NB4 (cell line): Measurements from ENCODE around the gene NRG3.

ENCODE experiments used
- DNase-seq: peaks from one replicate; pipeline ENCODE4 v3.0.0; 2010; ENCODE audit warnings: low read depth
- H3K4me3 ChIP-seq: one replicate; pipeline ENCODE4 v1.5.1; 2011; ENCODE audit warnings: mild to moderate bottlenecking, low read depth, low read length, moderate library complexity
- MYC ChIP-seq: IDR thresholded peaks from 2 replicates; pipeline ENCODE4 v1.6.1; 2011; ENCODE audit warnings: low read depth, low read length
- POLR2A ChIP-seq: IDR thresholded peaks from 2 replicates; pipeline ENCODE4 v1.6.1; 2011; ENCODE audit warnings: mild to moderate bottlenecking; ENCODE audit not compliant: insufficient read length; ENCODE audit errors: extremely low read depth
- TF ChIP-seq, protein P1 (sequence below): IDR thresholded peaks from 2 replicates; pipeline ENCODE4 v1.6.1; 2011; ENCODE audit warnings: low read depth, low read length
- TF ChIP-seq, protein P2 (sequence below): IDR thresholded peaks from one replicate; pipeline ENCODE4 v1.5.1; 2012; ENCODE audit warnings: low read depth, low read length

NRG3 gene

DNA sequence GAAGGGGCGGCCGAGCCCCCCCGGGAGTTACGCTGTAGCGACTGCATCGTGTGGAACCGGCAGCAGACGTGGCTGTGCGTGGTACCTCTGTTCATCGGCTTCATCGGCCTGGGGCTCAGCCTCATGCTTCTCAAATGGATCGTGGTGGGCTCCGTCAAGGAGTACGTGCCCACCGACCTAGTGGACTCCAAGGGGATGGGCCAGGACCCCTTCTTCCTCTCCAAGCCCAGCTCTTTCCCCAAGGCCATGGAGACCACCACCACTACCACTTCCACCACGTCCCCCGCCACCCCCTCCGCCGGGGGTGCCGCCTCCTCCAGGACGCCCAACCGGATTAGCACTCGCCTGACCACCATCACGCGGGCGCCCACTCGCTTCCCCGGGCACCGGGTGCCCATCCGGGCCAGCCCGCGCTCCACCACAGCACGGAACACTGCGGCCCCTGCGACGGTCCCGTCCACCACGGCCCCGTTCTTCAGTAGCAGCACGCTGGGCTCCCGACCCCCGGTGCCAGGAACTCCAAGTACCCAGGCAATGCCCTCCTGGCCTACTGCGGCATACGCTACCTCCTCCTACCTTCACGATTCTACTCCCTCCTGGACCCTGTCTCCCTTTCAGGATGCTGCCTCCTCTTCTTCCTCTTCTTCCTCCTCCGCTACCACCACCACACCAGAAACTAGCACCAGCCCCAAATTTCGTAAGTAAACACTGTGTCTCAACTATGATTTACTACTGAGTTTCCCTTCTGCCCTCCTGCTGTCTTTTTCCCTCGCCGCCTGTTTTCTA, 666 bp downstream of the NRG3 start:
- DNase-seq = no peak
- TF ChIP-seq POLR2A (no peak), MYC (no peak)
- TF ChIP-seq, protein P1, sequence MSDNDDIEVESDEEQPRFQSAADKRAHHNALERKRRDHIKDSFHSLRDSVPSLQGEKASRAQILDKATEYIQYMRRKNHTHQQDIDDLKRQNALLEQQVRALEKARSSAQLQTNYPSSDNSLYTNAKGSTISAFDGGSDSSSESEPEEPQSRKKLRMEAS = no peak
- TF ChIP-seq, protein P2, sequence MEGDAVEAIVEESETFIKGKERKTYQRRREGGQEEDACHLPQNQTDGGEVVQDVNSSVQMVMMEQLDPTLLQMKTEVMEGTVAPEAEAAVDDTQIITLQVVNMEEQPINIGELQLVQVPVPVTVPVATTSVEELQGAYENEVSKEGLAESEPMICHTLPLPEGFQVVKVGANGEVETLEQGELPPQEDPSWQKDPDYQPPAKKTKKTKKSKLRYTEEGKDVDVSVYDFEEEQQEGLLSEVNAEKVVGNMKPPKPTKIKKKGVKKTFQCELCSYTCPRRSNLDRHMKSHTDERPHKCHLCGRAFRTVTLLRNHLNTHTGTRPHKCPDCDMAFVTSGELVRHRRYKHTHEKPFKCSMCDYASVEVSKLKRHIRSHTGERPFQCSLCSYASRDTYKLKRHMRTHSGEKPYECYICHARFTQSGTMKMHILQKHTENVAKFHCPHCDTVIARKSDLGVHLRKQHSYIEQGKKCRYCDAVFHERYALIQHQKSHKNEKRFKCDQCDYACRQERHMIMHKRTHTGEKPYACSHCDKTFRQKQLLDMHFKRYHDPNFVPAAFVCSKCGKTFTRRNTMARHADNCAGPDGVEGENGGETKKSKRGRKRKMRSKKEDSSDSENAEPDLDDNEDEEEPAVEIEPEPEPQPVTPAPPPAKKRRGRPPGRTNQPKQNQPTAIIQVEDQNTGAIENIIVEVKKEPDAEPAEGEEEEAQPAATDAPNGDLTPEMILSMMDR = no peak
- no peak overlapping the region for H3K4me3 ChIP-seq

DNA sequence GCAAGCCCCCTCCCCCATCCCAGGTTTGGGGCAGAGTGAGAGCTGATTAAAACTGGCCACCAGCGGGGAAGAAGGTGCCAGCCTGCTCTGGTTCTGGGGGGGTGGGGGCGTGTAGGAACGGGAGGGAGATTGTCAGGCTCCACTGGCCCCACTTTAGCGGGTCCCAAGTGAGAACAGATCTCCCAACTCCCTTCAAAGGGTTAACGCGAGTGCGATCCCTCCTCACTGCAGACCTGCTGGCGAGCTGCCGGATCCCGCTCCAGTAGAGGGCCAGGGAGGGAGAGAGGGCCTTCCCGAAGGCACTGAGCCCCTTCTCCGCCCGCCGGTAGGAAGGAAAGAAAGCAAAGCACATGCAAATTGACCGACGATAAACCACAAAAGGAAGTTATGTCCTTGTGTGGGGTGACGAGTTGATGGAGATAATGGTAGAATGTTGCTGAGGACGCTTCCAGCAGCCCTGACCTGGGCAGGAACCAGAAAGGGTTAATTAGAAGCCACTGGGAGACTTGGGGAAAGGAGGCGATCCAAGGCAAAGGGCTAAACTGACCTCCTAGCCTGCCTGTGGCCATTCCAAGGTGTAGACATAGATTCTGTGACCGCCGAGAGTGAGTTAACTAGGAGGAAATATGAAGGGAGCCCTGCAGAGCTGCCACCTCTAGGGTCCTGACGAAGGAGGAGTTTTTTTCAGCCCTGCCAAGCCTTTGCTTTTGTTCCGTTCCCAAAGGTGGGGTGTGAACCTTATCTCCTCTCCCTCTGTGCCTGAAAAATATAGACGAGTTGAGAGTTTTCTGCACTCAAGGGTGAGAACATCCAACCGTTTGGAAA, 1.5 kb downstream of the NRG3 start:
- no peak for DNase-seq
- TF ChIP-seq, protein P1 = no peak
- TF ChIP-seq POLR2A (no peak), MYC (no peak)
- TF ChIP-seq, protein P2 = no peak
- no peak overlapping the region for H3K4me3 ChIP-seq

DNA sequence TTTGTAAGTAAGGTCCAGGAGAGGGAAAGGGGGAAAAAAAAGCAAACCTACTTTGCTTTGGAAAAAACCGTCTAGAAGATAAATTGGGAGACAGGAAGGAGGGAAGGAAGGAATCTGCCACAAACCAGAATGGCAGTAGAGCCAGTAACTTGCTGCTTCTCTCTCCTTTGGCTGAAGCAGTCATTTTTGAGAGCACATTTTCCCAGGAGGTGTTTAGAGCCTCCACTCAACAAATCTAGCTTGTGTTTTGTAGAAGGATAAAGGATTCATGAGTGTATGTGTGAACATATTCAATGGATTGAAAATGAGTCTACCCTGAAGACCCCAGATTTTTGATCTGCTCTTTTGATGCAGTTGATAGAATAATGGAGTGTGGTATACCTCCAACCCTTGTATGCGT, 2.6 kb downstream of the NRG3 start:
- TF ChIP-seq, protein P2 = no peak
- TF ChIP-seq, protein P1 = no peak
- TF ChIP-seq POLR2A = no peak
- TF ChIP-seq MYC = no peak
- no peak for DNase-seq
- H3K4me3 ChIP-seq = no peak overlapping the region

DNA sequence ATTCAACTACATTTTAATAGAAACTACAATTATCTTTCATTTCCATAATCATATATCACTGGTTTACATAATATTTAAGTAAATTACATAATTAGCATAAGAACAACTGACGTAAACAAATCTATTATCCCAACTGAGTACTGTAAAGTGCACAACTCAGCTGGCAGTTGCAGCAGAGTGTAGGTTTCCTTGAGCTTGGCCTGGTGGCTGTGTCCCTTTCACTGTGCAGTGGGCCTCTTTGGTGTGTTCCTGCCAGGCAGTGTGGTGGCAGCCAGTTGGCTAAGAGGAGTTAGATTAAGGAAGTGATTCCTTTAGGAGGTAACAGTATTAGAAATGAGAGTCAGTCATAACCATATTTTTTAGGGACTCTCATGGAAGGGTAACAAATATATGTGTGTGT, 7.0 kb downstream of the NRG3 start:
- H3K4me3 ChIP-seq = no peak overlapping the region
- no peak for DNase-seq
- TF ChIP-seq, protein P2 = no peak
- TF ChIP-seq MYC (no peak), POLR2A (no peak)
- TF ChIP-seq, protein P1 = no peak

DNA sequence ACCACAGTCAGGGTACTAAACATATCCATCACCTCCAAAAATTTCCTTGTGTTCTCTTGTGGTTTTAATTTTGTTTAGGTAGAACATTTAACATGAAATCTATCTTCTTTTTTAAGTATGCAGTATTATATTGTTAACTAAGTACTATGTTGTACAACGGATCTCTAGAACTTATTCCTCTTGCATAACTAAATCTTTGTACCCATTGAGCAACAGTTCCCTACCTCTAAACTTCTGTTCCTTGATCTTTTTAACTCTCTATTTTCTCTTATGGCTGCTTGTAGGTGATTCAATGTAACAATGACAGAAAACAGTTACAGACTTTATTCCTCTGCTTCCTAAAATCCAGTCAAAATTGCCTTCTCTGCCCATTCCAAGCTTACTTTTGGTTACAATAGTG, 9.9 kb downstream of the NRG3 start:
- TF ChIP-seq POLR2A (no peak), MYC (no peak)
- TF ChIP-seq, protein P1 = no peak
- TF ChIP-seq, protein P2 = no peak

More for the DNA sequence above, 9.9 kb downstream of the NRG3 start:
- H3K4me3 ChIP-seq = no peak overlapping the region
- no peak for DNase-seq
